ENCODE data around the gene ADNP.

ADNP gene

GRCh38 chr20:50879649-50880550 is 51.3 kb downstream of the ADNP start:
- no peak for TF ChIP-seq POLR2A (IDR thresholded peaks at IDR 0.05; ENCODE audit: low read depth, low read length)
- no peak for DNase-seq (ENCODE audit: insufficient read length, low spot score)
- no peak for FAIRE-seq

GRCh38 chr20:50877232-50877743 is 53.9 kb downstream of the ADNP start:
- no peak for TF ChIP-seq POLR2A (IDR thresholded peaks at IDR 0.05; ENCODE audit: low read depth, low read length)
- DNase-seq (ENCODE audit: insufficient read length, low spot score) (no peak), FAIRE-seq (no peak)

GRCh38 chr20:50876816-50877215 is 54.4 kb downstream of the ADNP start:
- DNase-seq (ENCODE audit: insufficient read length, low spot score) (no peak), FAIRE-seq (no peak)
- no peak for TF ChIP-seq POLR2A (IDR thresholded peaks at IDR 0.05; ENCODE audit: low read depth, low read length)

- no peak for TF ChIP-seq POLR2A (IDR thresholded peaks at IDR 0.05; ENCODE audit: low read depth, low read length)
- FAIRE-seq (no peak), DNase-seq (ENCODE audit: insufficient read length, low spot score) (no peak)
Measured at GRCh38 chr20:50876063-50876685, 55.1 kb downstream of the ADNP start.

GRCh38 chr20:50874758-50875665 is 56.2 kb downstream of the ADNP start:
- no peak for FAIRE-seq
- no peak for DNase-seq (ENCODE audit: insufficient read length, low spot score)
- no peak for TF ChIP-seq POLR2A (IDR thresholded peaks at IDR 0.05; ENCODE audit: low read depth, low read length)

GRCh38 chr20:50874111-50874757 is 57.0 kb downstream of the ADNP start:
- DNase-seq (ENCODE audit: insufficient read length, low spot score) = no peak
- TF ChIP-seq POLR2A (IDR thresholded peaks at IDR 0.05; ENCODE audit: low read depth, low read length) = no peak
- no peak for FAIRE-seq

GRCh38 chr20:50873585-50873984 is 57.7 kb downstream of the ADNP start:
- no peak for FAIRE-seq
- no peak for DNase-seq (ENCODE audit: insufficient read length, low spot score)
- no peak for TF ChIP-seq POLR2A (IDR thresholded peaks at IDR 0.05; ENCODE audit: low read depth, low read length)

- no peak for TF ChIP-seq POLR2A (IDR thresholded peaks at IDR 0.05; ENCODE audit: low read depth, low read length)
- FAIRE-seq (no peak), DNase-seq (ENCODE audit: insufficient read length, low spot score) (no peak)
Measured at GRCh38 chr20:50872560-50873425, 58.4 kb downstream of the ADNP start.

GRCh38 chr20:50870561-50871161 is 60.6 kb downstream of the ADNP start:
- FAIRE-seq = no peak
- no peak for TF ChIP-seq POLR2A (IDR thresholded peaks at IDR 0.05; ENCODE audit: low read depth, low read length)
- DNase-seq (ENCODE audit: insufficient read length, low spot score) = no peak

GRCh38 chr20:50868509-50869495 is 62.4 kb downstream of the ADNP start:
- FAIRE-seq (no peak), DNase-seq (ENCODE audit: insufficient read length, low spot score) (no peak)
- no peak for TF ChIP-seq POLR2A (IDR thresholded peaks at IDR 0.05; ENCODE audit: low read depth, low read length)

- FAIRE-seq (no peak), DNase-seq (ENCODE audit: insufficient read length, low spot score) (no peak)
- TF ChIP-seq POLR2A (IDR thresholded peaks at IDR 0.05; ENCODE audit: low read depth, low read length) = no peak
Measured at GRCh38 chr20:50867805-50868204, 63.4 kb downstream of the ADNP start.
